Osteoblast (primary cell): ENCODE measurements around the gene SIRPA. TPM values are rescaled to one million over a fixed set of nuclear protein-coding genes. Genes with fewer than 3 reads are reported as not detected.

ENCODE experiments used
- DNase-seq: peaks from one replicate; pipeline ENCODE4 v3.0.0; 2011; ENCODE audit warnings: low spot score, mixed read lengths; ENCODE audit not compliant: insufficient read length; ENCODE audit errors: missing footprints
- H2AFZ ChIP-seq: 2 replicates; pipeline ENCODE4 v1.6.0; 2011; ENCODE audit warnings: mild to moderate bottlenecking, low read length
- H3K27ac ChIP-seq: 2 replicates; pipeline ENCODE4 v1.5.1; 2011; ENCODE audit warnings: mild to moderate bottlenecking, low read depth, low read length, moderate library complexity
- H3K27me3 ChIP-seq: 2 replicates; pipeline ENCODE4 v1.6.0; 2012; ENCODE audit warnings: mild to moderate bottlenecking, control low read depth, inconsistent platforms, low read length, moderate library complexity; ENCODE audit not compliant: insufficient read depth
- H3K36me3 ChIP-seq: 2 replicates; pipeline ENCODE4 v1.5.1; 2011; ENCODE audit warnings: mild to moderate bottlenecking, low read length, control low read depth, moderate library complexity; ENCODE audit not compliant: insufficient read depth
- H3K4me1 ChIP-seq: 2 replicates; pipeline ENCODE4 v1.5.1; 2011; ENCODE audit warnings: mild to moderate bottlenecking, low read length, control low read depth, moderate library complexity; ENCODE audit not compliant: insufficient read depth
- H3K4me2 ChIP-seq: 2 replicates; pipeline ENCODE4 v1.6.0; 2011; ENCODE audit warnings: mild to moderate bottlenecking, low read length; ENCODE audit not compliant: insufficient read depth
- H3K4me3 ChIP-seq: fragments of 200-600 bp; sonication (generic); 3 replicates; pipeline ENCODE4 v1.5.1; 2012; ENCODE audit warnings: mild to moderate bottlenecking, low read length, inconsistent platforms; ENCODE audit not compliant: insufficient read depth
- H3K79me2 ChIP-seq: 2 replicates; pipeline ENCODE4 v1.6.0; 2012; ENCODE audit warnings: mild to moderate bottlenecking, low read length, control low read depth, inconsistent platforms; ENCODE audit not compliant: insufficient read depth
- H3K9me3 ChIP-seq: 2 replicates; pipeline ENCODE4 v1.5.1; 2011; ENCODE audit warnings: low read depth, low read length, control low read depth
- H4K20me1 ChIP-seq: 2 replicates; pipeline ENCODE4 v1.6.0; 2012; ENCODE audit warnings: mild to moderate bottlenecking, low read length, control low read depth; ENCODE audit not compliant: insufficient read depth
- total RNA-seq: library from RNA; depleted of rRNA; stranded (reverse); fragments of >200 nt; gene quantifications from 2 replicates; pipeline ENCODE4 v1.2.3, GENCODE V29; 2012
- TF ChIP-seq, protein P1 (sequence below): IDR thresholded peaks from 2 replicates; pipeline ENCODE4 v1.5.1; 2011; ENCODE audit warnings: mild to moderate bottlenecking, low read depth, low read length, moderate library complexity; ENCODE audit errors: extremely low read depth

Gene SIRPA
- total RNA-seq, 1 donor: 15.9 TPM

DNA sequence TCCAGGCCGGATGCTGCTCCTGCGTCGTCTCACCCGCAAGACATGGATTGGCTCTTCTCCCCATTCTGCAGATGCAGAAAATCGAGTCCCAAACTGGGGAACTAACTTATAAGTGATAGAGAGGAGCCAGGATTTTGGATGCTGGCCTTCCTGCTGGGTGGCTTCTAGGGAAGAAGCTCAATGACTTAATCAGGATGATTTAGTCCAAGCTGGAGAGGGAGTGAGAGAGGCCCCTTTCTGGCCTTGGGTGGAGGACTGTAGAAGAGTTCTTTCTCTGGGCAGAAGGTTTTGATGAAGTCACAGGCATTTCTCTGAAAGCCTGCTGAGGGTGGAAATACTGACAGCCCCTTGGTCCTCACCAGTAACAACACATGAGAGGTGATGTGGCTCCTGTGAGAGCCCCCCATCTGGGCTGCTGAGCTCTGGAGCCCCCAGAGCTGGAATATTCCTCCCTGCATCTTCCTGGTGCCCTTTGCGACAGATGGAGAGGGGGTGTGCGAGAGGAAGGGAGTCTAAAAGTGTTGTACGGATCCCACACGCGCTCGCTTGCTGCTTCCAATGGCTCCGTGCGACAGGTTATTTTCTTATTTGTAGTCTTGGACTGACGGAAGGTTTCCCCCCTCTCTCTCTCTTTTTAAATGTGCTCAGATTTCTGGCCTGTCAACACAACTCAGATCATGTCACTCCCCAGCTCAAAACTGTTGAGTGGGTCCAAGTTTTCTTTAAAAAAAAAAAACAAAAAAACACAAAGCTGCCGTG is 3.5 kb downstream of the SIRPA start:
- Histone ChIP-seq H3K79me2 (peaks cover 81% of the 10 kb centered on the region), H3K27me3 (no peaks in the 10 kb centered on the region), H2AFZ (no peak overlapping the region), H3K4me1 (peaks cover 13% of the 10 kb centered on the region), H3K4me2 (no peak overlapping the region), H3K27ac (no peak overlapping the region), H3K36me3 (peaks cover 15% of the 10 kb centered on the region), H3K4me3 (no peak overlapping the region), H4K20me1 (peaks cover 52% of the 10 kb centered on the region), H3K9me3 (no peaks in the 10 kb centered on the region)
- TF ChIP-seq, protein P1, sequence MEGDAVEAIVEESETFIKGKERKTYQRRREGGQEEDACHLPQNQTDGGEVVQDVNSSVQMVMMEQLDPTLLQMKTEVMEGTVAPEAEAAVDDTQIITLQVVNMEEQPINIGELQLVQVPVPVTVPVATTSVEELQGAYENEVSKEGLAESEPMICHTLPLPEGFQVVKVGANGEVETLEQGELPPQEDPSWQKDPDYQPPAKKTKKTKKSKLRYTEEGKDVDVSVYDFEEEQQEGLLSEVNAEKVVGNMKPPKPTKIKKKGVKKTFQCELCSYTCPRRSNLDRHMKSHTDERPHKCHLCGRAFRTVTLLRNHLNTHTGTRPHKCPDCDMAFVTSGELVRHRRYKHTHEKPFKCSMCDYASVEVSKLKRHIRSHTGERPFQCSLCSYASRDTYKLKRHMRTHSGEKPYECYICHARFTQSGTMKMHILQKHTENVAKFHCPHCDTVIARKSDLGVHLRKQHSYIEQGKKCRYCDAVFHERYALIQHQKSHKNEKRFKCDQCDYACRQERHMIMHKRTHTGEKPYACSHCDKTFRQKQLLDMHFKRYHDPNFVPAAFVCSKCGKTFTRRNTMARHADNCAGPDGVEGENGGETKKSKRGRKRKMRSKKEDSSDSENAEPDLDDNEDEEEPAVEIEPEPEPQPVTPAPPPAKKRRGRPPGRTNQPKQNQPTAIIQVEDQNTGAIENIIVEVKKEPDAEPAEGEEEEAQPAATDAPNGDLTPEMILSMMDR: no peak
- DNase-seq: no peak

DNA sequence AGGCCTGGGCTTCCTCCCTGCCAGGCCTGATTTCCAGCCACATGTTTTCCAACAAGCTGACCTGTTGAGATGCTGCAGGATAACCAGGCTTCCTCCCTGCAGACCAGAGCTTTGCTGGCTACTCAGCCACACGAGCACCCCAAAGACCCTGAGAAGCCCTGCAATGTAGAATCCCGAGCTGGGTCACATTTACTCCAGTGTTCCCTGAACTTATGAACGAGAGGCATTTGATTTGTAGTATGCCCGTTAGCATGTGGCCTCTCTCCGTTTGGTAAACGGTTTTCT is 4.0 kb downstream of the SIRPA start:
- no peak overlapping the region for H2AFZ ChIP-seq
- no peaks in the 10 kb centered on the region for H3K27me3 ChIP-seq
- peaks cover 56% of the 10 kb centered on the region for H4K20me1 ChIP-seq
- H3K79me2 ChIP-seq: peaks cover 83% of the 10 kb centered on the region
- no peak overlapping the region for H3K4me3 ChIP-seq
- TF ChIP-seq, protein P1: no peak
- no peaks in the 10 kb centered on the region for H3K9me3 ChIP-seq
- H3K36me3 ChIP-seq: peaks cover 15% of the 10 kb centered on the region
- H3K4me2 ChIP-seq: no peak overlapping the region
- no peak overlapping the region for H3K27ac ChIP-seq
- peaks cover 13% of the 10 kb centered on the region for H3K4me1 ChIP-seq
- no peak for DNase-seq

DNA sequence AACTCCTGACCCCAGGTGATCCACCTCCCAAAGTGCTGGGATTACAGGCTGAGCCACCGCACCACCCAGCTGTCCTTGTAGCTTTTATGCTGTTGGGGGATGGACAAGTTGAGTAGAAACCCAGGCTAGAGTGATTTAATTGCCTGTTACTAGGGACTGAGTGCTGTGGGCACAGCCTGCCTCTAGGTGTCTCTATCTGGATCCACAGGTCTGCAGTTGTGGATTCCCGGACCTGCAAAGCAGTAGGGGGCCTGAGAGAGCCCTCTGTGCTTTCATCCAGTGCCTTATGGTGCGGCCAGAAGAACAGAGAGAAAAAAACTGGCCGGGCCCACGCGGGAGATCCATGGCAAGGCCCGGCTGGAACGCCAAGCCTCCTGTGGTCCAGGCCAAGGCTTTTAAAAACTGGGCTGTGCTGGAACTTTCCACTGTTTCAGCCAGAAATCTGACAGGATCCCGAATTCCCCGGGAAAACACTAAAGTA is 5.2 kb downstream of the SIRPA start:
- Histone ChIP-seq H3K27ac (no peak overlapping the region), H2AFZ (no peak overlapping the region)

DNA sequence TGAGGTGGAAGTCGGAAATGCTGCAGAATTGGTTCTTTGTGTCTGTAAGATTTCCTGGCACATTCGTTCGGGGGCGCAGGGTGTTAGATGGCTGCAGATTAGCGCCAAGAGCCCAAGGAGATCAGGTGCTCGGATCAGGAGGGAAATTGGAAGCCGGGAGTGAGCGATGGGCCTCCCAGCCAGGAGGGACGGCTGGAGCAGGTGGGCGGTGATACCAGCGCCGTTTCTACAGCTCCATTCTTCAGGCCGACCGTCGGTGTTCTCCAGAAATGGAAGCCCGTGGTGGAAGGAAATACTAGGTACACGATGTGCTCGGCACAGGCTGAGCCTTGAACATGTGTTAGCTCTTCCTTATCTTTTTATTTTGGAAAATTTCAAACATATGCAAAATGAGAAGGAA is 6.5 kb downstream of the SIRPA start:
- Histone ChIP-seq H4K20me1 (peaks cover 72% of the 10 kb centered on the region), H3K79me2 (peaks cover 85% of the 10 kb centered on the region), H2AFZ (no peak overlapping the region), H3K36me3 (peaks cover 15% of the 10 kb centered on the region), H3K4me3 (no peak overlapping the region), H3K27ac (no peak overlapping the region), H3K4me2 (no peak overlapping the region), H3K4me1 (peaks cover 13% of the 10 kb centered on the region), H3K9me3 (no peaks in the 10 kb centered on the region), H3K27me3 (no peaks in the 10 kb centered on the region)
- TF ChIP-seq, protein P1: no peak
- DNase-seq: no peak

More for the DNA sequence above, 5.2 kb downstream of the SIRPA start:
- peak; percentile 97 for DNase-seq
- Histone ChIP-seq H3K4me2 (no peak overlapping the region), H3K27me3 (no peaks in the 10 kb centered on the region), H3K36me3 (peaks cover 15% of the 10 kb centered on the region), H4K20me1 (peaks cover 65% of the 10 kb centered on the region), H3K79me2 (peaks cover 94% of the 10 kb centered on the region), H3K4me3 (no peak overlapping the region), H3K9me3 (no peaks in the 10 kb centered on the region), H3K4me1 (peaks cover 13% of the 10 kb centered on the region)
- TF ChIP-seq, protein P1: peak; percentile 64
